Measurements from ENCODE around the gene GATD1. TPM values are rescaled to one million over a fixed set of nuclear protein-coding genes. Genes with fewer than 3 reads are reported as not detected.

The GATD1 gene
- total RNA-seq, 2 experiments from 2014 or later = 109 to 117 TPM

DNA sequence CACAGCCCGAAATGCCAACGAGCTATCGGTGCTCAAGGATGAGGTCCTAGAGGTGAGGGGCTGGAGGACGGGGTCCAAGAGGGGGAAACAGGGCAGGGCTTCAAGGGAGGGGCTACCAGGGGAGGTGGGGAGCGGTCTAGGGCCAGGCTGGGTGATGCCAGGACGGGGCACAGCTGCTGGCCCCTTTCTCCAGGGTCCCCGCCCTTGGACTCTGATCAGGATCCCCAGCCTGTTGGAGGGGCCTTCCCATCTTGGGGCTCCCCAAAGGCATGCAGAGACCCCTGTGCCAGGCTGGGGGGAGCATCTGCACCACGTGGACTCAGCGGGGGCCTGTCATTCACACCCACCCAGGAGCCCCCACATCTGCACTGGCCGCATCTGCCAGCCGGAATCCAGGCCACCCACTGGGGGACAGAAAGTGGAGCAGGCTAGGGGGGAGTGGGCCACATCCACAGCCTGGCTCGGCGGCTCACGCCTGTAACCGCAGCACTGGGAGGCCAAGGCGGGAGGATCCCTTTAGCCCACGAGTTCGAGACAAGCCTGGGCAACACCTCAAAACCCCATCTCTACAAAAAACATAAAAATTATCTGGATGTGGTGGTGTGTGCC, 52.4 kb downstream of the GATD1 start:
- H3K36me3 ChIP-seq (ENCODE audit: insufficient read depth, low read length) = no peaks in the 10 kb centered on the region
- DNase-seq (ENCODE audit: low spot score) = no peak
- H3K27ac ChIP-seq (ENCODE audit: low read depth, low read length, poor library complexity, severe bottlenecking) = no peak overlapping the region
- H3K9me3 ChIP-seq (ENCODE audit: low read length) = no peaks in the 10 kb centered on the region
- no peak overlapping the region for H2AFZ ChIP-seq (ENCODE audit: low read length)
- BruUV-seq (replicated peaks) = no TSS peak
- ChIA-PET CTCF (ENCODE audit: unreplicated experiment) (interaction anchor here (0.6 to 1.1 kb wide), 2 partner anchors 29 to 162 kb away, joined by 6 to 12 read pairs; partner anchors contain the start of gene TMEM80), POLR2A (interaction anchor here (0.6 to 2.7 kb wide), 2 partner anchors 22 to 93 kb away, joined by 3 to 7 read pairs; partner anchors contain the start of gene TALDO1)
- H3K4me2 ChIP-seq (ENCODE audit: low read length) = peak overlapping the region; percentile 49
- H3K4me3 ChIP-seq (ENCODE audit: low read depth, low read length, poor library complexity, severe bottlenecking) = no peak overlapping the region
- H3K9me2 ChIP-seq (ENCODE audit: insufficient read depth, low read length) = no peaks in the 10 kb centered on the region
- H3K79me2 ChIP-seq (ENCODE audit: insufficient read depth, low read depth, low read length) = no peaks in the 10 kb centered on the region
- peaks cover 58% of the 10 kb centered on the region for H3K4me1 ChIP-seq (ENCODE audit: insufficient read depth, low read length, poor library complexity, severe bottlenecking)
- H4K20me1 ChIP-seq (ENCODE audit: insufficient read depth, low read length) = no peaks in the 10 kb centered on the region
- intact Hi-C loops (cut with micrococcal nuclease; ENCODE audit: unreplicated experiment) = loop anchor here (5.0 kb wide), 1 partner anchor 168 kb away; no protein-coding TSS in a partner anchor
- TF ChIP-seq CTCF (conservative IDR thresholded peaks at IDR 0.05; ENCODE audit: low read length) = no peak
- no peak for TF ChIP-seq EZH2phosphoT487 (IDR thresholded peaks at IDR 0.05; ENCODE audit: borderline replicate concordance, low read depth, low read length)

DNA sequence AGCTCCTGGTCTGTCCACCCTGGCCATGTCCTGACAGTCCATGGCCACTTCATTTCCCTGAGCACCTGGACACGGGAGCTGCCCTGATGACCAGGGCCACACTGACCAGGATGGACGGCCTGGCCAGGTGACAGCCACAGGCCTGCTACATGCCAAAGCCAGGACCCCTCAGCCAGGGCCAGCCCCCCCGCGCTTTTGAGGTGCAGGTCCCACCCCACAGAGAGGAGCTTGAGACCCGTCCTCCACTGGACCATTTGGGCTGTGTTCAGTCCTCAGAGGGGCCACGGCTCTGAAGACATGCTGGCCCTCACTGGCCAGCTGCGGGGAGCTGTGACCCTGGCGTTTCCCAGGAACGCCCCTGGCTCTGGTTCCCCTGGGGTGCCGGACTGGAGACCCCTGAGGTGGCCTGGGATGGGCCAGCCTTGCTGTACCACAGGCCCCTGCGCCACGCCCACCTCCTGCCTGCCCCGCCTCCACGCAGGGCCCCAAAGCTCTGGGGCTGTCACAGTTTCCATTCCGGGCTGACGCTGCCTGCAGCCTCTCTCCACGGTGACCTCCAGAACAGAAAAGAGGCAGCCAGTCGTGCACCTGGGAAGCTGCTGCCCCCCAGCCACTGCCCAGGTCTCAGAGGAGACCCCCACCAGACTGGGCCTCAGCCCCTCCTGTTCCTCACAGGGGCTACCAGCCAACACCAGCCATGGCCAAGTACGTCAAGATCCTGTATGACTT, 53.1 kb downstream of the GATD1 start:
- peak; percentile 37 for DNase-seq (ENCODE audit: low spot score)
- Histone ChIP-seq H3K4me3 (ENCODE audit: low read depth, low read length, poor library complexity, severe bottlenecking) (no peak overlapping the region), H3K9me2 (ENCODE audit: insufficient read depth, low read length) (no peaks in the 10 kb centered on the region), H3K79me2 (ENCODE audit: insufficient read depth, low read depth, low read length) (no peaks in the 10 kb centered on the region), H4K20me1 (ENCODE audit: insufficient read depth, low read length) (no peaks in the 10 kb centered on the region), H3K27ac (ENCODE audit: low read depth, low read length, poor library complexity, severe bottlenecking) (no peak overlapping the region), H2AFZ (ENCODE audit: low read length) (no peak overlapping the region), H3K4me2 (ENCODE audit: low read length) (peak overlapping the region; percentile 49), H3K9me3 (ENCODE audit: low read length) (no peaks in the 10 kb centered on the region), H3K36me3 (ENCODE audit: insufficient read depth, low read length) (no peaks in the 10 kb centered on the region), H3K4me1 (ENCODE audit: insufficient read depth, low read length, poor library complexity, severe bottlenecking) (peaks cover 53% of the 10 kb centered on the region)
- no peak for TF ChIP-seq CTCF (conservative IDR thresholded peaks at IDR 0.05; ENCODE audit: low read length)
- no peak for TF ChIP-seq EZH2phosphoT487 (IDR thresholded peaks at IDR 0.05; ENCODE audit: borderline replicate concordance, low read depth, low read length)
- ChIA-PET POLR2A (interaction anchor here (0.6 to 2.7 kb wide), 3 partner anchors 23 to 92 kb away, joined by 3 to 7 read pairs (median 3); partner anchors contain the start of gene TALDO1), CTCF (ENCODE audit: unreplicated experiment) (interaction anchor here (0.5 to 1.1 kb wide), 4 partner anchors 28 to 170 kb away, joined by 3 to 12 read pairs (median 8); partner anchors contain the start of gene TMEM80)
- intact Hi-C loops (cut with micrococcal nuclease; ENCODE audit: unreplicated experiment) = loop anchor here (5.0 kb wide), 1 partner anchor 167 kb away; no protein-coding TSS in a partner anchor
- BruUV-seq (replicated peaks) = no TSS peak
